ENCODE results near the gene RNF17.

- TF ChIP-seq PKNOX1 (IDR thresholded peaks at IDR 0.05), result no peak
- no peak for TF ChIP-seq SP1 (IDR thresholded peaks at IDR 0.05)
- TF ChIP-seq L3MBTL2 (conservative IDR thresholded peaks at IDR 0.05), result no peak
- TF ChIP-seq BHLHE40 (IDR thresholded peaks at IDR 0.05; ENCODE audit: borderline replicate concordance), result no peak
- TF ChIP-seq FOXM1 (IDR thresholded peaks at IDR 0.05; ENCODE audit: borderline replicate concordance), result no peak
- TF ChIP-seq ZNF384 (IDR thresholded peaks at IDR 0.05), result no peak
- TF ChIP-seq HDGF (IDR thresholded peaks at IDR 0.05; ENCODE audit: borderline replicate concordance), result no peak
- no peak for TF ChIP-seq CTBP1 (IDR thresholded peaks at IDR 0.05; ENCODE audit: borderline replicate concordance)
- TF ChIP-seq TARDBP (IDR thresholded peaks at IDR 0.05), result no peak
- no peak for TF ChIP-seq SUZ12 (IDR thresholded peaks at IDR 0.05)
- TF ChIP-seq NFRKB (IDR thresholded peaks at IDR 0.05), result no peak
- TF ChIP-seq FOXK2 (IDR thresholded peaks at IDR 0.05), result no peak
- no peak for TF ChIP-seq ELF4 (IDR thresholded peaks at IDR 0.05)
- TF ChIP-seq FOXA1 (IDR thresholded peaks at IDR 0.05), result no peak
Observed at GRCh38 chr13:24921881-24922280, 157.9 kb downstream of the RNF17 start.

All from HEK293T (cell line).